Liver (tissue), 3 donors: ENCODE measurements around the gene OTOA.
"Not testable (repeated sequence)": the region's sequence is repeated elsewhere in the genome, so short reads cannot be mapped to it uniquely, and the experiment has no call there.

ENCODE experiments used
- ATF3 ChIP-seq: IDR thresholded peaks from 2 replicates; pipeline ENCODE4 v1.6.1; 2016; ENCODE audit warnings: antibody characterized with exemption
- CTCF ChIP-seq: fragments of 150-350 bp; IDR thresholded peaks from 2 replicates; pipeline ENCODE4 v1.5.1; 2017; ENCODE audit warnings: improper control_type of control experiment, low read depth, low read length; ENCODE audit not compliant: missing input control
- EGR1 ChIP-seq, 2 donors: IDR thresholded peaks; 2 replicates each; pipeline ENCODE4 v1.6.1; 2016 to 2018; ENCODE audit warnings: antibody characterized with exemption in 2 of 2, low read depth in 2 of 2
- HNF4A ChIP-seq, 2 donors: conservative IDR thresholded peaks; 2 replicates each; pipeline ENCODE4 v1.6.1; 2016; ENCODE audit warnings: antibody characterized with exemption in 2 of 2, mild to moderate bottlenecking in 2 of 2
- JUND ChIP-seq, 2 donors: IDR thresholded peaks; 2 replicates each; pipeline ENCODE4 v1.6.1; 2016; ENCODE audit warnings: antibody characterized with exemption in 2 of 2
- MAX ChIP-seq: IDR thresholded peaks from 2 replicates; pipeline ENCODE4 v1.6.1; 2016; ENCODE audit warnings: antibody characterized with exemption
- RAD21 ChIP-seq, 2 donors: IDR thresholded peaks; 2 replicates each; pipeline ENCODE4 v1.6.1; 2016; ENCODE audit warnings: antibody characterized with exemption in 2 of 2, mild to moderate bottlenecking in 2 of 2
- REST ChIP-seq: IDR thresholded peaks from 2 replicates; pipeline ENCODE4 v1.6.1; 2016; ENCODE audit warnings: antibody characterized with exemption, mild to moderate bottlenecking
- RXRA ChIP-seq, 2 donors: IDR thresholded peaks; 2 replicates each; pipeline ENCODE4 v1.6.1; 2017 to 2018; ENCODE audit warnings: antibody characterized with exemption in 2 of 2, mild to moderate bottlenecking in 1 of 2
- SP1 ChIP-seq: IDR thresholded peaks from 2 replicates; pipeline ENCODE4 v1.6.1; 2018; ENCODE audit warnings: antibody characterized with exemption, mild to moderate bottlenecking
- YY1 ChIP-seq: IDR thresholded peaks from 2 replicates; pipeline ENCODE4 v1.6.1; 2016; ENCODE audit warnings: antibody characterized with exemption, mild to moderate bottlenecking
- ZBTB33 ChIP-seq: IDR thresholded peaks from 2 replicates; pipeline ENCODE4 v1.6.1; 2016; ENCODE audit warnings: antibody characterized with exemption
- donor health status: healthy.
- donor health status: healthy.

GRCh38 chr16:21680714-21681113, 16.9 kb downstream of the OTOA start:
- TF ChIP-seq ZBTB33; CTCF; ATF3; REST; MAX; JUND (IDR thresholded peaks at IDR 0.05); RAD21 (IDR thresholded peaks at IDR 0.05); RXRA (IDR thresholded peaks at IDR 0.05); YY1; SP1; HNF4A (conservative IDR thresholded peaks at IDR 0.05); EGR1 (IDR thresholded peaks at IDR 0.05; ENCODE audit: low read depth in 2 of 2): not testable (repeated sequence)
